ENCODE data around the gene STK26.
"Not testable (repeated sequence)": the region's sequence is repeated elsewhere in the genome, so short reads cannot be mapped to it uniquely, and the experiment has no call there.

Gene STK26

DNA sequence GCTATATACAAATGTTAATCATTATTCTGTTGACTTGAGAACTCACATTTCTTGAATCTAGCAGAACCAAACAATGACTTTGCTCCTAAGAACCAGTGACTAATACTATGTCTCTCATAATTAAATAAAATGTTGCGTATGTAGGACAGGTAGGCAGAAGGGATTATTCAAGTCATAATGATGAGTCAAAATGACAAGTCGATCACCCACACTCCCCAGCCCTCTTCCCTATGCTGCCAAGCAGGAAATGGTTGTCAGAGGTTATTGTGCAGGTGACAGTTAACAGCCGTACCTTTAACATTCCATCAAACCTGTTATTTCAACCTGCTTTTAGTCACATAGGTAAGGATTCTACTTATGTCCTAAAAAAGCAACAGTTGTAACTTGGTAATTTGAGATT, 22.0 kb upstream of the STK26 start:
- H3K4me3 ChIP-seq (ENCODE audit: insufficient read length, low read depth), result no peak overlapping the region
- H3K9me3 ChIP-seq (ENCODE audit: insufficient read depth, low read length), result no peaks in the 10 kb centered on the region
- H3K36me3 ChIP-seq (ENCODE audit: insufficient read depth, insufficient read length, low read length), result no peaks in the 10 kb centered on the region
- no peaks in the 10 kb centered on the region for H3K4me1 ChIP-seq (ENCODE audit: insufficient read depth, insufficient read length)
- TF ChIP-seq ZNF274 (IDR thresholded peaks at IDR 0.05; ENCODE audit: low read depth, low read length), result no peak
- TF ChIP-seq SUZ12 (IDR thresholded peaks at IDR 0.05; ENCODE audit: extremely low read depth, insufficient read depth, insufficient read length), result no peak
- no peak for TF ChIP-seq YY1 (IDR thresholded peaks at IDR 0.05; ENCODE audit: insufficient read depth, insufficient read length)
- no peak for DNase-seq (ENCODE audit: low read depth, low spot score)
- H3K9ac ChIP-seq (ENCODE audit: insufficient read length, low read depth), result no peak overlapping the region
- no peaks in the 10 kb centered on the region for H3K27me3 ChIP-seq (ENCODE audit: insufficient read depth, insufficient read length)

DNA sequence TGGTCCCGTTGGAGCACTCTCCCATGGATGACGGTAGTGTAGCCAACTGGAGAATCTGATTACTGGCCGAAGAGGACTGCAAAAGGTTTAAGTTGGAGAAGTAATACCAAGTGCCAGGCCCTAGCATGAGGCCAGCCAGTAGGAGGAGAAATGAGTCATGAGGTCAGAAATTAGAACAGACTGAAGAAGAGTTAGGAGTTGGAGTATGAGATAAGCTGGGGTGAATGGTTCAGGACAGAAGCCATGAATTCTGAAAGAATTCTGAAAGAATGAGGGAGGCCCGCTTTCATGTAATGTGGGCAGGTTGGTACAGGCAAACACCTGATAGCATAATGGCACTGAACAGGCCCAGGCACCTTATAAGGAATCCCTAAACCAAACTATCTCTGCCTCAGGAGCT, 18.4 kb upstream of the STK26 start:
- no peak for TF ChIP-seq YY1 (IDR thresholded peaks at IDR 0.05; ENCODE audit: insufficient read depth, insufficient read length)
- TF ChIP-seq SUZ12 (IDR thresholded peaks at IDR 0.05; ENCODE audit: extremely low read depth, insufficient read depth, insufficient read length), result no peak
- TF ChIP-seq ZNF274 (IDR thresholded peaks at IDR 0.05; ENCODE audit: low read depth, low read length), result no peak
- Histone ChIP-seq H3K9ac (ENCODE audit: insufficient read length, low read depth) (no peak overlapping the region), H3K9me3 (ENCODE audit: insufficient read depth, low read length) (no peaks in the 10 kb centered on the region), H3K36me3 (ENCODE audit: insufficient read depth, insufficient read length, low read length) (no peaks in the 10 kb centered on the region), H3K27me3 (ENCODE audit: insufficient read depth, insufficient read length) (no peaks in the 10 kb centered on the region), H3K4me3 (ENCODE audit: insufficient read length, low read depth) (no peak overlapping the region), H3K4me1 (ENCODE audit: insufficient read depth, insufficient read length) (no peaks in the 10 kb centered on the region)
- no peak for DNase-seq (ENCODE audit: low read depth, low spot score)

DNA sequence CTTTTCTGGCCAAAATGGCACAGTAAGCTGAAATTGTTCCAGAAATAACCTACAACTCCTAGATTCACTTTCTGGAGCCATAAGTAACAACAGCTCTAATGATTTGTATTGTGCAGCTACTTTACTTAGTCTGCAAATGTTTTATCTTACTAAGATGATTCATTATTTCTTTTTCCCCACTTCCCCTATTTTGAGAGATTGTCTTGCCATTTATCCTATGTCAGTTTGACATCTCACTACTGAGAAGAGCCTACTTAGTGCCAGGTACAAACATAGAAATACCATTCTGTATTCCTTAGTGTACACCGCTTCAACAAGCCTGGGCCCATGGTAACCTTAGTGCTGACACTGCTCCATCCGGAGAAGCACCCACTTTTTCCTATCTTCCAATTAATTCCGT, 13.8 kb upstream of the STK26 start:
- no peak for DNase-seq (ENCODE audit: low read depth, low spot score)
- no peaks in the 10 kb centered on the region for H3K36me3 ChIP-seq (ENCODE audit: insufficient read depth, insufficient read length, low read length)
- no peak overlapping the region for H3K4me3 ChIP-seq (ENCODE audit: insufficient read length, low read depth)
- no peak overlapping the region for H3K9ac ChIP-seq (ENCODE audit: insufficient read length, low read depth)
- no peaks in the 10 kb centered on the region for H3K4me1 ChIP-seq (ENCODE audit: insufficient read depth, insufficient read length)
- no peak for TF ChIP-seq ZNF274 (IDR thresholded peaks at IDR 0.05; ENCODE audit: low read depth, low read length)
- TF ChIP-seq YY1 (IDR thresholded peaks at IDR 0.05; ENCODE audit: insufficient read depth, insufficient read length), result no peak
- TF ChIP-seq SUZ12 (IDR thresholded peaks at IDR 0.05; ENCODE audit: extremely low read depth, insufficient read depth, insufficient read length), result no peak
- H3K9me3 ChIP-seq (ENCODE audit: insufficient read depth, low read length), result no peaks in the 10 kb centered on the region
- H3K27me3 ChIP-seq (ENCODE audit: insufficient read depth, insufficient read length), result no peaks in the 10 kb centered on the region

DNA sequence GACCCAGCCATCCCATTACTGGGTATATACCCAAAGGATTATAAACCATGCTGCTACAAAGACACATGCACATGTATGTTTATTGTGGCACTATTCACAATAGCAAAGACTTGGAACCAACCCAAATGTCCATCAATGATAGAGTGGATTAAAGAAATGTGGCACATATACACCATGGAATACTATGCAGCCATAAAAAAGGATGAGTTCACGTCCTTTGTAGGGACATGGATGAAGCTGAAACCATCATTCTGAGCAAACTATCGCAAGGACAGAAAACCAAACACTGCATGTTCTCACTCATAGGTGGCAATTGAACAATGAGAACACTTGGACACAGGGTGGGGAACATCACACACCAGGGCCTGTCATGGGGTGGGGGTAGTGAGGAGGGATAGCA, 12.9 kb upstream of the STK26 start:
- H3K9ac ChIP-seq (ENCODE audit: insufficient read length, low read depth); H3K9me3 ChIP-seq (ENCODE audit: insufficient read depth, low read length); H3K27me3 ChIP-seq (ENCODE audit: insufficient read depth, insufficient read length); H3K4me1 ChIP-seq (ENCODE audit: insufficient read depth, insufficient read length); DNase-seq (ENCODE audit: low read depth, low spot score); H3K4me3 ChIP-seq (ENCODE audit: insufficient read length, low read depth); H3K36me3 ChIP-seq (ENCODE audit: insufficient read depth, insufficient read length, low read length): not testable (repeated sequence)

DNA sequence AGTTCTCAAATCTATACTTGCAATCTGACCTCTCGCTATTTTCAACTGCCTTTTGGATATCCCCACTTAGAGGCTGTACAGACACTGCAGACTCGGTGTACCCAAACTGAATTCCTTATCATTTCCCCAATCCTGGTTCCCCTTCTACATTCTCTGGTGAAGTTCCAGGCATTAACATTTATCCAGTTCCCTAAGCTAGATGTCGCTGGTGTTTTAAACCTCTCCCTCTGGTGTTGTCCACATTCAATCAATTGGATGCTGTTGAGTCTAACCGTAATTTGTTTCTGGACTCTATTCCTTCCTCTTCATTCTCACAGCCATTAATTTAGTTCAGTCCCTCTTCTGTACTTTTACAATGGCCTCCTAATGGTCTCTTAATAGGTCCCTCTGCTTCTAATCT, 7.2 kb upstream of the STK26 start:
- no peak for TF ChIP-seq SUZ12 (IDR thresholded peaks at IDR 0.05; ENCODE audit: extremely low read depth, insufficient read depth, insufficient read length)
- no peak for TF ChIP-seq ZNF274 (IDR thresholded peaks at IDR 0.05; ENCODE audit: low read depth, low read length)
- no peak for TF ChIP-seq YY1 (IDR thresholded peaks at IDR 0.05; ENCODE audit: insufficient read depth, insufficient read length)
- H3K9me3 ChIP-seq (ENCODE audit: insufficient read depth, low read length), result no peaks in the 10 kb centered on the region
- no peak overlapping the region for H3K4me3 ChIP-seq (ENCODE audit: insufficient read length, low read depth)
- H3K36me3 ChIP-seq (ENCODE audit: insufficient read depth, insufficient read length, low read length), result no peaks in the 10 kb centered on the region
- DNase-seq (ENCODE audit: low read depth, low spot score), result no peak
- no peaks in the 10 kb centered on the region for H3K27me3 ChIP-seq (ENCODE audit: insufficient read depth, insufficient read length)
- H3K4me1 ChIP-seq (ENCODE audit: insufficient read depth, insufficient read length), result no peaks in the 10 kb centered on the region
- no peak overlapping the region for H3K9ac ChIP-seq (ENCODE audit: insufficient read length, low read depth)

DNA sequence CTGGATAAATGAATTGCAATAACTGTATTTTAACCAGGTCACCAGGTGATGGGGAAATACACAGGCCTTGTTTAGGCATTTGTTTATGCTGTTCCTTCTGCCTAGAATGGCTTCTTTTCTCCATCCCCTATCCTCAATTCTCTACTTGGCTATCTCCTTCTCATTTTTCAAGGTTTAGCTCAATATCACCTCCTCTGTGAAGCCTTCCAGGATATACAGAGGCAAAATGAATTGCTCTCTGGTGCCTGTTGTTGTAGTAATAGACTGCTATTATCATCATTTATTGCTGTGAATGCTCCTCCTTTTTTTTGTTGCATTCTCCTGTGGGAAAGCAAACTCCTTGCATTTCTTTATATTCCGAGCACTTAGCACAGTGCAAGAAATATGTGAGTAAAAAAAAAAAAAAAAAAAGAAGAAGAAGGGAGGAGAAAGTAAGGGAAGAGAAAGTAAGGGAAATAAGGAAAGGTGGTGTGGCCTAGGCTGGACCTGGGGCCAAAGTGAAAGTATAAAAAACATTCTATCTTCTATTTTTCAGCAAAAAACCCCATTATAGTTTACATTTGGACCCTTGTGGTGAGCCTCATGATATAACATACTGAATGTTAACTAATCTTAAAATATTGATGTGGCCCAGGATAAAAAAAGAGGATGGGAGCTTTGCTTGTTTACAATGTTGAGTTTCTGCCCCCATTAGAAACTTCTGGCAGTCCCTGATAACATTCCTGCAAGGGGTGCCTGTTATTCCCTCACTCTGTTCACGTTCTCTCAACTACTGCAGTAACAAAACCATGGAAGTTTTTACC, 6.3 kb upstream of the STK26 start:
- no peaks in the 10 kb centered on the region for H3K27me3 ChIP-seq (ENCODE audit: insufficient read depth, insufficient read length)
- no peaks in the 10 kb centered on the region for H3K4me1 ChIP-seq (ENCODE audit: insufficient read depth, insufficient read length)

DNA sequence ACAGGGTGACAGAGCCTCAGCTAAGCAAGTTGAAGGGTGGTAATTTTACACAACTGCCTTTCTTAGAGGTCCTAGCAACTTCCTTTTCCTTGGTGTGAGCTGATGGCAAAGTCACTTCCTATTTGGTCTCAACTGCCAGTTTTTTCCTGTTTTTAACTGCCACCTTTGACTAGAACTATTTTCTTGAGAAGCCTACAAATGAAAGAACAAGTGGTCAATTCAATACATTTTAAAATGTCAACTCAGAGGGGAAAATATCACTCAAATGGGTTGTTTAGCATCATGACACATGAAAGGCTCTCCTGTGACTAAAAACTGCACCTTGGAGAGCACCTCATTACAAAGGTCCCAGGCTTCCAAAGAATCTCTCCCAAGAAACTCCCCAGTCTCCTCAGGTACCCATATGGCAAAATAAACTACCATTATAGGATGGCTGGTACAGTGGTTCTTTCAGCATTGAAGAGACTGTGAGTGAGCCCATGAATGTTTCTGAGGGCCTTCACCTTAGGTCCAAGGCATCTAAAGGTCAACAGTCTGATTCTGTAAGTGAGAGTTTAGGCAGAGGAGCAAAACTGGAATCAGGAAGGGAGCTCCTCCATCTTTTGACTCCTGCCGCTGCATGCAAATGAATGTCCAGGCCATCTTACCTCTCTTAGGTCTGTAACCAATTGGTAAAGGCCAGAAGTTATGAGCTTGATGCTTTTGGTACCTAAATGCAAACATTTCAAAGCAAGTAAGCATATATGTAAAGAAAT, 5.5 kb upstream of the STK26 start:
- H3K9ac ChIP-seq (ENCODE audit: insufficient read length, low read depth), result no peak overlapping the region
- no peak overlapping the region for H3K4me3 ChIP-seq (ENCODE audit: insufficient read length, low read depth)
- no peak for DNase-seq (ENCODE audit: low read depth, low spot score)

More for the DNA sequence above, 6.3 kb upstream of the STK26 start:
- no peaks in the 10 kb centered on the region for H3K36me3 ChIP-seq (ENCODE audit: insufficient read depth, insufficient read length, low read length)
- TF ChIP-seq YY1 (IDR thresholded peaks at IDR 0.05; ENCODE audit: insufficient read depth, insufficient read length), result no peak
- no peak for TF ChIP-seq ZNF274 (IDR thresholded peaks at IDR 0.05; ENCODE audit: low read depth, low read length)
- TF ChIP-seq SUZ12 (IDR thresholded peaks at IDR 0.05; ENCODE audit: extremely low read depth, insufficient read depth, insufficient read length), result no peak
- no peak overlapping the region for H3K4me3 ChIP-seq (ENCODE audit: insufficient read length, low read depth)
- no peak for DNase-seq (ENCODE audit: low read depth, low spot score)
- no peak overlapping the region for H3K9ac ChIP-seq (ENCODE audit: insufficient read length, low read depth)
- H3K9me3 ChIP-seq (ENCODE audit: insufficient read depth, low read length), result no peaks in the 10 kb centered on the region

More for the DNA sequence above, 5.5 kb upstream of the STK26 start:
- Histone ChIP-seq H3K9me3 (ENCODE audit: insufficient read depth, low read length) (no peaks in the 10 kb centered on the region), H3K36me3 (ENCODE audit: insufficient read depth, insufficient read length, low read length) (no peaks in the 10 kb centered on the region), H3K27me3 (ENCODE audit: insufficient read depth, insufficient read length) (no peaks in the 10 kb centered on the region), H3K4me1 (ENCODE audit: insufficient read depth, insufficient read length) (no peaks in the 10 kb centered on the region)
- no peak for TF ChIP-seq YY1 (IDR thresholded peaks at IDR 0.05; ENCODE audit: insufficient read depth, insufficient read length)
- no peak for TF ChIP-seq ZNF274 (IDR thresholded peaks at IDR 0.05; ENCODE audit: low read depth, low read length)
